Astrocyte of the spinal cord (primary cell): ENCODE measurements around the gene CDK19.
"Not testable (repeated sequence)": the region's sequence is repeated elsewhere in the genome, so short reads cannot be mapped to it uniquely, and the experiment has no call there.

Source experiments
- DNase-seq: peaks from one replicate; pipeline ENCODE4 v3.0.0; 2011; ENCODE audit warnings: low read depth, low spot score
- H3K4me3 ChIP-seq: 2 replicates; pipeline ENCODE4 v1.5.1; 2011; ENCODE audit warnings: low read depth, mild to moderate bottlenecking, low read length, moderate library complexity
- CTCF ChIP-seq: IDR thresholded peaks from 2 replicates; pipeline ENCODE4 v1.5.1; 2012; ENCODE audit warnings: low read depth, mild to moderate bottlenecking, low read length, inconsistent platforms
- in situ Hi-C: cut with HindIII; loops from 2 replicates; pipeline ENCODE4 v1.10.0; 2017; ENCODE audit warnings: low sequenced_read_pairs

The CDK19 gene

DNA sequence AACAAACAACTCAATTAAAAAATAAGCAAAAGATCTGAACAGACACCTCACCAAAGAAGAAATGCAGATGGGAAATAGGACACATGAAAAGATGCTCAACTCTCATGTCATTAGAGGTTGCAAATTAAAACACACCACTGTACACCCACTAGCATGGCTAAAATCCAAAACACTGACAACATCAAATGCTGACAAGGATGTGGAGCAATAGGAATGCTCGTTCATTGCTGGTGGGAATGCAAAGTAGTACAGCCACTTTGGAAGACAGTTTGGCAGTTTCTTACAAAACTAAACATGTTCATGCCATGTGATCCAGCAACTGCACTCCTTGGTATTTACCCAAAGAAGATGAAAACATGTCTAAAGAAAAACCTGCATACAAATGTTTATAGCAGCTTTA, 47.2 kb downstream of the CDK19 start:
- in situ Hi-C loops = no loop called here
- TF ChIP-seq CTCF = no peak
- no peak for DNase-seq
- no peak overlapping the region for H3K4me3 ChIP-seq

DNA sequence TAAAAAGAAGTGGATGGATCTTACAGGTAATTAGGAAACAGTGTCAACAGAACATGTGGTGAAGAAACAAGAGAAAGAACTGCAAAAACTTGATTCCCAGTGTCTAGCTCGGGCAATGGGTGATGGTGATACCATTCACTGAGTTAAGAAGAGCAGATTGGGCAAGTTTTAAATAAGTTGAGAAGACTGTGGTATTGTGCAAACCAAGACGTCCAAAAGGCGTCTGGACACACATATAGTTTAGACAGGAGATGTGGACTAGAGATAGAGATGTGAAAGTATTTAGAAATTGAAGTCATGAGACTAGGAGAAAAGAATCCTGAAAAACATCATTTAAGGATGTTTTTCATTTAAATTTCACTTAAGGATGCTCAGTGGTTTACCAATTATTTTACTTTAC, 53.9 kb downstream of the CDK19 start:
- no peak overlapping the region for H3K4me3 ChIP-seq
- in situ Hi-C loops = no loop called here
- TF ChIP-seq CTCF = no peak
- no peak for DNase-seq

GRCh38 chr6:110760589-110760988, 54.7 kb downstream of the CDK19 start:
- TF ChIP-seq CTCF = no peak
- DNase-seq = no peak

DNA sequence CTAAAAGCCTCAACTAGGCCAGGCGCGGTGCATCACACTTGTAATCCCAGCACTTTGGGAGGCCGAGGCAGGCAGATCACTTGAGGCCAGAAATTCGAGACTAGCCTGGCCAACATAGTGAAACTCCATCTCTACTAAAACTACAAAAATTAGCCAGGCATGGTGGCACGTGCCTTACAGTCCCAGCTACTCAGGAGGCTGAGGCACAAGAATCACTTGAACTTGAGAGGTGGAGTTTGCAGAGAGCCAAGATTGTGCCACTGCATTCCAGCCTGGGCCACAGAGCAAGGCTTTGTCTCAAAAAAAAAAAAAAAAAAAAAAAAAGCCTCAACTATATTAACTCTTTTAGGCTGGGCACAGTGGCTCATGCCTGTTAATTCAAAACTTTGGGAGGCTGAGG, 55.2 kb downstream of the CDK19 start:
- in situ Hi-C loops, DNase-seq, H3K4me3 ChIP-seq: not testable (repeated sequence)

More at GRCh38 chr6:110760589-110760988, 54.7 kb downstream of the CDK19 start:
- in situ Hi-C loops = no loop called here
- no peak overlapping the region for H3K4me3 ChIP-seq

- TF ChIP-seq CTCF = no peak
- in situ Hi-C loops = no loop called here
- H3K4me3 ChIP-seq = no peak overlapping the region
- DNase-seq = no peak
These were observed 57.3 kb downstream of the CDK19 start for GRCh38 chr6:110757926-110758325.

DNA sequence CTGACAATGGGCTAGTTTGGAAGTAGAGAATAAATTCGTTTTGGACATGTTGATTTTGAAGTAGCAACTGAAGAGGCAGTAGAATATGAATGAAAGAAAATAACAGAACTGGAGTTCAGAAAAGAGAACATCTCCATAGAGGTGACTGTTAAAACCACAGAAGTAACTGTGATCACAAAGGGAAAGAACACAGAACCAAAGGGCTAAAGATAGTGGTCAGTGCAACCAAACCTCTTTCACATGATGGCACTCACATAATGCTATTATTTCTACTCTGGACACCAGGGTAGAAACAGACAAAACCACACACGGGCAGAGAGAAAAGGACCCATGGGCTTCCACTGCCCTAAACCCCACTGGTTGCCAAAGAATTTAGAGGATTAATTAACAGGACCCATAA, 58.5 kb downstream of the CDK19 start:
- H3K4me3 ChIP-seq = no peak overlapping the region
- TF ChIP-seq CTCF = no peak
- in situ Hi-C loops = no loop called here
- no peak for DNase-seq

- H3K4me3 ChIP-seq = no peak overlapping the region
- peak; percentile 13 for DNase-seq
- in situ Hi-C loops = no loop called here
- no peak for TF ChIP-seq CTCF
These were observed 59.8 kb downstream of the CDK19 start for GRCh38 chr6:110755411-110755834.

DNA sequence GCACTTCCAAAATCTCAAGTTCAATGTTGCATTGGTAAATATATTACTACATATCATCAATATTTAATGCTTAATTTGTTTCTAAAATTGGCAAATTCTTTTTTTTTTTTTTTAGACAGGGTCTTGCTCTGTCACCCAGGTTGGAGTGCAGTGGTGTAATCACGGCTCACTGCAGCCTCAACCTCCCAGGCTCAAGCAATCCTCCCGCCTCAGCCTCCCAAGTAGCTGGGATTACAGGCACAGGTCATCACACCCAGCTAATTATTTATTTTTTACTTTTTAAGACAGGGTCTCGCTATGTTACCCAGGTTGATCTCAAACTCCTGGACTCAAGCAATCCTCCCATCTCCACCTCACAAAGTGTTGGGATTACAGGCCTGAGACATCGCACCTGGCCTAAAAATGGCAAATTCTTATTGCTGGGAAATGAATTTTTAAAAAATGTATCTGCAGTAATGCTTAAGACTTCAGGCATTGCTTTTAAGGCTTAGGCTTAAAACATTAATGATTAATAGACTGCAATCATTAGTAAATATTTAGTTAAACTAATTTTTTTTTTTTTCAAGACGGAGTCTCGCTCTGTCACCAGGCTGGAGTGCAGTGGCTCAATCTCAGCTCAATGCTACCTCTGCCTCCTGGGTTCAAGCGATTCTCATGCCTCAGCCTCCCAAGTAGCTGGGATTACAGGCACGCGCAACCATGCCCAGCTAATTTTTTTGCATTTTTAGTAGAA, 61.2 kb downstream of the CDK19 start:
- H3K4me3 ChIP-seq, DNase-seq, in situ Hi-C loops: not testable (repeated sequence)
